IPS-18c (cell line): ENCODE data around the gene SLC13A2.

ENCODE experiments used
- H3K4me3 ChIP-seq: 2 replicates; pipeline ENCODE4 v1.7.0; 2013; ENCODE audit warnings: low read depth, mild to moderate bottlenecking, low read length, moderate library complexity; ENCODE audit not compliant: insufficient read depth
- H3K9me3 ChIP-seq: one replicate; pipeline ENCODE4 v1.6.1; 2013; ENCODE audit warnings: mild to moderate bottlenecking, low read length, moderate library complexity; ENCODE audit not compliant: control insufficient read depth, insufficient read depth

Gene SLC13A2

DNA sequence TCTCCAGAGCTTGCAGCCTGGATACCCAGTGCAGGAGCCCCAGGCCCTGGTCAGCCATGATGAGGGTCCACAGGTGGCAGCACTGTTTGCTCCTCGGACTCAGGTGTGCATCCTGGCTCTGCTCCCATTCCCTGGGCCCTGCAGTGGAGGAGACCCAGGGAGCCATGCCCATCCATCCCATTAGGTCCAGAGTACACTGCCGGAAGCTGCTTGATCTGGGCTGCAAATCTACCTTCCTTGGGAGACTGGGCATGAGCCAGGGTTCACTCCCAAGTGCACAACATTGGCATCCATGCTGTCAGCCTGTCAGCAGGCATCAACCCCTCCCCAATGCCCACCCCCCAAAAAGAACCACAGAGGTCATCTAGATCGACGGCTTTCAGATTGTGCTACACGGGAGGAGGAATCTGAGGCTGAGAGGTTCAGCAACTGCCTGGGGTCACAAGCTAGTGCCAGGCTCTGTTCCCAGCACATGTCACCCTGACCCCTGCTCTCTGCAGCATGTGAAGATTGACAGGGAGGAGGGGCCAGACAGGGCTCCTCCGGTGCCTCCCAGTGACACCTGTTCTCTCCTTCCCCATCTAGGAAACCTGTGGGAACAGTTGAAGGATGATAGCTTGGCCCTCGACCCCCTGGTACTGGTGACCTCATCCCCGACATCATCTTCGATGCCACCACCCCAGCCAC is 63.2 kb downstream of the SLC13A2 start:
- no peak overlapping the region for H3K4me3 ChIP-seq
- H3K9me3 ChIP-seq, result no peaks in the 10 kb centered on the region

GRCh38 chr17:28537219-28537610 is 63.8 kb downstream of the SLC13A2 start:
- Histone ChIP-seq H3K9me3 (no peaks in the 10 kb centered on the region), H3K4me3 (no peak overlapping the region)

GRCh38 chr17:28538296-28538895 is 65.0 kb downstream of the SLC13A2 start:
- H3K4me3 ChIP-seq, result no peak overlapping the region
- H3K9me3 ChIP-seq, result no peaks in the 10 kb centered on the region

DNA sequence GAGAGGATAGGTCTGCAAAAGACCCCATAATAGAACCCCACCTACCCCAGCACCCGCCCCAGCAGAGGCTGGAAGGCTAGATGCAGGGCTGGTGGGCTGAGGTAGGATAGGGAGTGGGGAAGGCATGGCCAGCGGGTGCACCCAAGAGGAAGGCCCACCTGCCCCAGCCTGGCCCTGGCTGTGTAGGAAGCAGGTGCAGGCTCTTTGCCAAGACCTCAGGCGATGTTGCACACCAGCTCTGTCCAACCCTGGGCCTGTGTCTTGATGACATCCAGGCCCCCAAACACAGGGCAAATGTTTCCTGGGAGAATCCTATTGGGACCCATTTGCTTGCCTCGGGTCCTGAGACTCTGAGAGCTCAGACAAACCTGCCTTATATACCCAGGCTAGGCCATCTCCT is 66.8 kb downstream of the SLC13A2 start:
- H3K4me3 ChIP-seq, result no peak overlapping the region
- H3K9me3 ChIP-seq, result no peaks in the 10 kb centered on the region

GRCh38 chr17:28541439-28541838 is 68.0 kb downstream of the SLC13A2 start:
- H3K4me3 ChIP-seq, result no peak overlapping the region
- peaks cover 2% of the 10 kb centered on the region for H3K9me3 ChIP-seq

GRCh38 chr17:28544402-28545140 is 71.1 kb downstream of the SLC13A2 start:
- no peak overlapping the region for H3K4me3 ChIP-seq
- H3K9me3 ChIP-seq, result peaks cover 2% of the 10 kb centered on the region

- no peak overlapping the region for H3K4me3 ChIP-seq
- peaks cover 2% of the 10 kb centered on the region for H3K9me3 ChIP-seq
These were observed 71.7 kb downstream of the SLC13A2 start for GRCh38 chr17:28545141-28545503.

GRCh38 chr17:28545787-28546415 is 72.5 kb downstream of the SLC13A2 start:
- Histone ChIP-seq H3K4me3 (no peak overlapping the region), H3K9me3 (peaks cover 2% of the 10 kb centered on the region)

DNA sequence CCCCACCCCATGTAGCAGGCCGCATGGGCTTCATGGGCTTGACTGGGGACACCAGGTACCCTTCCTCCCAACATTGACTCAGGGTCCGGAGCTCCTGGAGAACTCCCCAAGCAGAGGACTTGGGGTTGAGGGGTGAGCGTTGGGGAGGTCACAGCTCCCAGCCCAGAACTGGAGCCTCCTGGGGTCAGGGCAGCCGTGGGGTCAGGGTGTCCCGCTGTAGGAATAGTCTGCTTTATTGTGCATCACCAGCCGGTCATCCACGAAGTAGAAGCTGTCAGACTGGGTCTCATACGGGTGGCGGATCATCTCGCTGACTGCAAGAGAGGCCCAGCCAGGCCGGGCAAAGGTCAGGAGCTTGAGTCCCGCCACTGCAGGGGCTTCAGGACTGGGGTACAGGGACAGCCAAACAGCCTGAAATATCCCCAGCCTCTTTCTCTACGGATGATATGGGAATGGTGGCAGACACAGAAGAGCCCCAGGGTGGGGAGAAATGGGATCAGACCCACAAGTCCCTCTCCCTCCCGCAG is 73.7 kb downstream of the SLC13A2 start:
- H3K4me3 ChIP-seq, result no peak overlapping the region
- peaks cover 2% of the 10 kb centered on the region for H3K9me3 ChIP-seq
